HepG2 (cell line): ENCODE measurements around the gene ANKRD65. TPM values are rescaled to one million over a fixed set of nuclear protein-coding genes. Genes with fewer than 3 reads are reported as not detected.

Source experiments
- ARNT2 ChIP-seq: sonication (generic); formaldehyde crosslinking; IDR thresholded peaks from 2 replicates; pipeline ENCODE4 v1.8.0; 2022; ENCODE audit warnings: mild to moderate bottlenecking, low read depth, missing genetic modification reagents, moderate library complexity
- ASH2L ChIP-seq: fragments of 300-600, 200-600 bp; sonication (generic); IDR thresholded peaks from 2 replicates; pipeline ENCODE4 v1.7.0; 2017; ENCODE audit warnings: low read depth, mild to moderate bottlenecking, moderate library complexity, mixed read lengths, low read length; ENCODE audit not compliant: insufficient read length
- ATF1 ChIP-seq: IDR thresholded peaks from 2 replicates; pipeline ENCODE4 v1.6.1; 2016; ENCODE audit warnings: mild to moderate bottlenecking, control low read depth
- ATF2 ChIP-seq: sonication (generic); formaldehyde crosslinking; IDR thresholded peaks from 2 replicates; pipeline ENCODE4 v1.4.0; 2020; ENCODE audit warnings: missing genetic modification reagents
- ELF3 ChIP-seq: IDR thresholded peaks from 2 replicates; pipeline ENCODE4 v1.6.1; 2016; ENCODE audit warnings: missing genetic modification reagents, missing compliant biosample characterization
- GABPA ChIP-seq, 2 experiments: IDR thresholded peaks; 2 replicates each; pipeline ENCODE4 v1.6.1; 2011 to 2016; ENCODE audit warnings: low read depth in 2 of 2, low read length in 1 of 2, missing biosample characterization in 1 of 2, missing genetic modification characterization in 1 of 2
- HDAC2 ChIP-seq: sonication (generic); formaldehyde crosslinking; IDR thresholded peaks from 2 replicates; pipeline ENCODE4 v1.4.0; 2020; ENCODE audit warnings: missing genetic modification reagents
- KDM1A ChIP-seq: IDR thresholded peaks from 2 replicates; pipeline ENCODE4 v1.6.1; 2016; ENCODE audit warnings: missing compliant biosample characterization
- KLF15 ChIP-seq: sonication (generic); formaldehyde crosslinking; IDR thresholded peaks from 2 replicates; pipeline ENCODE4 v1.8.1; 2023; ENCODE audit warnings: borderline replicate concordance, mild to moderate bottlenecking, inconsistent platforms, missing genetic modification reagents, mixed read lengths
- NFE2 ChIP-seq: sonication (generic); formaldehyde crosslinking; IDR thresholded peaks from 2 replicates; pipeline ENCODE4 v1.4.0; 2020; ENCODE audit warnings: missing genetic modification reagents
- PREB ChIP-seq: sonication (generic); formaldehyde crosslinking; IDR thresholded peaks from 2 replicates; pipeline ENCODE4 v1.4.0; 2020; ENCODE audit warnings: missing genetic modification reagents
- SOX13 ChIP-seq, 3 experiments: fragments of 450-650 bp in 1 of 3; sonication (generic) in 1 of 3; formaldehyde crosslinking in 1 of 3; IDR thresholded peaks in 2 of 3; conservative IDR thresholded peaks in 1 of 3; 2 replicates each; pipeline versions ENCODE4 v1.5.0 to v1.6.1; 2016 to 2020; ENCODE audit warnings: antibody characterized with exemption in 1 of 3, mild to moderate bottlenecking in 1 of 3, missing compliant biosample characterization in 1 of 3, missing genetic modification reagents in 1 of 3, moderate library complexity in 1 of 3
- SRSF9 ChIP-seq: fragments of 200-400 bp; formaldehyde crosslinking; IDR thresholded peaks from 2 replicates; pipeline ENCODE4 v1.6.1; 2018; ENCODE audit warnings: borderline replicate concordance, mild to moderate bottlenecking, low read depth, low read length; ENCODE audit not compliant: insufficient read depth, poor library complexity, severe bottlenecking
- TBX2 ChIP-seq: sonication (generic); formaldehyde crosslinking; IDR thresholded peaks from 2 replicates; pipeline ENCODE4 v1.5.0; 2020; ENCODE audit warnings: missing genetic modification reagents, mild to moderate bottlenecking, borderline replicate concordance
- TFE3 ChIP-seq: IDR thresholded peaks from 2 replicates; pipeline ENCODE4 v1.6.1; 2016
- ZBTB42 ChIP-seq: sonication (generic); formaldehyde crosslinking; IDR thresholded peaks from 2 replicates; pipeline ENCODE4 v1.5.0; 2020; ENCODE audit warnings: mild to moderate bottlenecking, missing genetic modification reagents
- ZC3H4 ChIP-seq: sonication (generic); formaldehyde crosslinking; IDR thresholded peaks from 2 replicates; pipeline ENCODE4 v1.4.0; 2020; ENCODE audit warnings: missing genetic modification reagents, borderline replicate concordance
- ZNF619 ChIP-seq: sonication (generic); formaldehyde crosslinking; IDR thresholded peaks from 2 replicates; pipeline ENCODE4 v1.4.0; 2020; ENCODE audit warnings: mild to moderate bottlenecking, missing genetic modification reagents
- ZNF772 ChIP-seq: sonication (generic); formaldehyde crosslinking; IDR thresholded peaks from 2 replicates; pipeline ENCODE4 v1.5.0; 2020; ENCODE audit warnings: mild to moderate bottlenecking, missing genetic modification reagents
- ZUFSP ChIP-seq: sonication (generic); formaldehyde crosslinking; IDR thresholded peaks from 2 replicates; pipeline ENCODE4 v1.9.0; 2021; ENCODE audit warnings: missing genetic modification reagents, mild to moderate bottlenecking, borderline replicate concordance
- polyA plus RNA-seq, 8 experiments: library from polyadenylated mRNA; depleted of rRNA in 3 of 8; stranded (reverse) in 7 of 8; unstranded in 1 of 8; fragments of >200 nt; fragmentation: Illumina TruSeq in 4 of 8; extraction: Trizol in 4 of 8; gene quantifications; 2 replicates each; pipeline versions ENCODE4 v1.2.1 to v1.2.3, GENCODE V29; 2011 to 2016; ENCODE audit warnings: low read depth in 4 of 8, missing spikeins in 1 of 8, mixed read lengths in 1 of 8; ENCODE audit not compliant: insufficient read depth in 1 of 8
- total RNA-seq, 5 experiments: library from RNA; depleted of rRNA; stranded (reverse); fragments of >200 nt; fragmentation: Illumina TruSeq; extraction: Trizol; gene quantifications; 2 replicates each; pipeline ENCODE4 v1.2.3, GENCODE V29; 2016; ENCODE audit warnings: low read depth in 1 of 5

The ANKRD65 gene
- total and polyA plus RNA-seq, 2 of the 13 experiments (the other 11 are each of a cell fraction or from before 2014, with no cell fraction given) = 12.1 to 30.1 TPM

GRCh38 chr1:1406821-1407635 lies 14.0 kb downstream of the ANKRD65 start, which contains the start of gene MRPL20 (continued):
- TF ChIP-seq PREB (CRISPR knock-in tag) (no peak), SRSF9 (no peak), HDAC2 (CRISPR knock-in tag) (peak; percentile 72), ZBTB42 (peak; percentile 76; the same call in 1 of the 2 replicates), ZUFSP (CRISPR knock-in tag) (0 out of 2 replicates have a peak, but pooled peaks have one; percentile 27), ARNT2 (peak; percentile 89), ZNF772 (CRISPR knock-in tag) (peak; percentile 59), SOX13 (IDR thresholded peaks at IDR 0.05) (no peak), SOX13 (CRISPR knock-in tag; conservative IDR thresholded peaks at IDR 0.05 in 1 of 2, IDR thresholded peaks at IDR 0.05 in 1 of 2) (peak in 1 of 2 experiments; percentile 59; a peak in 1 of 4 replicates), TBX2 (CRISPR knock-in tag) (peak; percentile 86), KDM1A (CRISPR knock-in tag) (0 out of 2 replicates have a peak, but pooled peaks have one; percentile 9), ATF2 (CRISPR knock-in tag) (peak; percentile 73), ELF3 (peak; percentile 77; the same call in 1 of the 2 replicates), KLF15 (CRISPR knock-in tag) (no peak), ASH2L (peak; percentile 92), TFE3 (CRISPR knock-in tag) (peak; percentile 74; the same call in 1 of the 2 replicates), NFE2 (CRISPR knock-in tag) (no peak), ATF1 (CRISPR knock-in tag) (no peak), ZNF619 (peak; percentile 83; the same call in 1 of the 2 replicates), GABPA (IDR thresholded peaks at IDR 0.05; ENCODE audit: low read depth, low read length) (no peak), GABPA (CRISPR knock-in tag; IDR thresholded peaks at IDR 0.05; ENCODE audit: low read depth) (peak; percentile 98), ZC3H4 (CRISPR knock-in tag) (peak; percentile 78; the same call in 1 of the 2 replicates)
